Caco-2 (cell line): Measurements from ENCODE around the gene CEP83. TPM values are rescaled to one million over a fixed set of nuclear protein-coding genes. Genes with fewer than 3 reads are reported as not detected.

Experiments
- BruUV-seq: library from RNA; stranded (reverse); fragments of 400-500 nt; replicated peaks from 2 replicates; lab custom pipeline; 2021; lab: Mats Ljungman, UMichigan
- CTCF ChIA-PET: fragments of 300-600 bp; sonication (Branson Sonifier 250); formaldehyde crosslinking; loops from one replicate; lab custom pipeline; 2022; ENCODE audit warnings: antibody characterized with exemption; lab: Charles Lee
- POLR2A ChIA-PET: fragments of 300-600 bp; sonication (Branson Sonifier 250); formaldehyde crosslinking; loops from one replicate; lab custom pipeline; 2022; ENCODE audit warnings: antibody characterized with exemption; lab: Charles Lee
- DNase-seq, 2 experiments: peaks; one replicate each; pipeline versions ENCODE4 v3.0.0 to v3.0.0-alpha.2; 2020 to 2022
- H3K27me3 ChIP-seq: replicated peaks from 2 replicates; pipeline ENCODE4 v1.6.0; 2011; ENCODE audit warnings: low read length; ENCODE audit not compliant: control insufficient read depth, insufficient read depth
- H3K36me3 ChIP-seq: 2 replicates; pipeline ENCODE4 v1.5.1; 2011; ENCODE audit warnings: low read length; ENCODE audit not compliant: control insufficient read depth, insufficient read depth
- H3K4me1 ChIP-seq: fragments of 250-450 bp; sonication (Bioruptor Pico); 2 replicates; pipeline ENCODE4 v1.5.1; 2020; ENCODE audit warnings: mild to moderate bottlenecking
- H3K4me3 ChIP-seq: 2 replicates; pipeline ENCODE4 v1.5.1; 2011; ENCODE audit warnings: low read depth, mild to moderate bottlenecking, control low read depth, low read length
- H3K9me3 ChIP-seq: fragments of 250-450 bp; sonication (Bioruptor Pico); 2 replicates; pipeline ENCODE4 v1.5.1; 2020; ENCODE audit warnings: mild to moderate bottlenecking, moderate library complexity
- H3K27ac Mint-ChIP-seq: one replicate; pipeline ENCODE4 v1.8.0; 2022; ENCODE audit warnings: mixed read lengths; ENCODE audit not compliant: unreplicated experiment
- H3K27me3 Mint-ChIP-seq: one replicate; pipeline ENCODE4 v1.8.0; 2022; ENCODE audit warnings: mixed read lengths; ENCODE audit not compliant: insufficient read depth, unreplicated experiment
- H3K36me3 Mint-ChIP-seq: one replicate; pipeline ENCODE4 v1.8.0; 2022; ENCODE audit warnings: mild to moderate bottlenecking, mixed read lengths; ENCODE audit not compliant: insufficient read depth, unreplicated experiment
- H3K4me1 Mint-ChIP-seq: one replicate; pipeline ENCODE4 v1.8.0; 2022; ENCODE audit warnings: low read depth, mixed read lengths; ENCODE audit not compliant: unreplicated experiment
- H3K4me3 Mint-ChIP-seq: one replicate; pipeline ENCODE4 v1.8.0; 2022; ENCODE audit warnings: mild to moderate bottlenecking, moderate library complexity, mixed read lengths; ENCODE audit not compliant: unreplicated experiment
- H3K9me3 Mint-ChIP-seq: one replicate; pipeline ENCODE4 v1.8.0; 2022; ENCODE audit warnings: mixed read lengths; ENCODE audit not compliant: unreplicated experiment
- intact Hi-C: fragments of 100-400 bp; cut with micrococcal nuclease; formaldehyde crosslinking; loops from one replicate; pipeline ENCODE4 v1.10.0; 2022; ENCODE audit not compliant: unreplicated experiment
- total RNA-seq: library from RNA; stranded (reverse); gene quantifications from 2 replicates; pipeline ENCODE4 v1.2.3, GENCODE V29; 2022
- TF ChIP-seq, protein P1 (sequence below), 2 experiments: fragments of 200-600 bp in 1 of 2; IDR thresholded peaks; 1 replicate in 1 of 2; 2 replicates in 1 of 2; pipeline versions ENCODE4 v1.5.1 to v1.8.0; 2011 to 2022; ENCODE audit warnings: antibody characterized with exemption in 1 of 2, control low read depth in 1 of 2, inconsistent platforms in 1 of 2, low read depth in 1 of 2, low read length in 1 of 2, mild to moderate bottlenecking in 1 of 2, moderate library complexity in 1 of 2; ENCODE audit not compliant: insufficient read depth in 1 of 2, severe bottlenecking in 1 of 2, unreplicated experiment in 1 of 2

CEP83 gene
- total RNA-seq, 1 experiment from 2014 or later = 23.3 TPM

- CTCF ChIA-PET = no interaction called here
Measured at GRCh38 chr12:94336211-94336925, 123.3 kb downstream of the CEP83 start.

GRCh38 chr12:94333396-94333795, 126.3 kb downstream of the CEP83 start:
- no peaks in the 10 kb centered on the region for H3K27me3 Mint-ChIP-seq

More at GRCh38 chr12:94336211-94336925, 123.3 kb downstream of the CEP83 start:
- H3K27me3 Mint-ChIP-seq = no peaks in the 10 kb centered on the region
- no TSS peak for BruUV-seq
- Histone ChIP-seq H3K9me3 (no peaks in the 10 kb centered on the region), H3K4me3 (no peak overlapping the region), H3K36me3 (no peaks in the 10 kb centered on the region), H3K27me3 (no peaks in the 10 kb centered on the region), H3K4me1 (no peaks in the 10 kb centered on the region)
- H3K27ac Mint-ChIP-seq = no peak overlapping the region
- H3K9me3 Mint-ChIP-seq = no peaks in the 10 kb centered on the region
- no peak for DNase-seq
- TF ChIP-seq, protein P1, sequence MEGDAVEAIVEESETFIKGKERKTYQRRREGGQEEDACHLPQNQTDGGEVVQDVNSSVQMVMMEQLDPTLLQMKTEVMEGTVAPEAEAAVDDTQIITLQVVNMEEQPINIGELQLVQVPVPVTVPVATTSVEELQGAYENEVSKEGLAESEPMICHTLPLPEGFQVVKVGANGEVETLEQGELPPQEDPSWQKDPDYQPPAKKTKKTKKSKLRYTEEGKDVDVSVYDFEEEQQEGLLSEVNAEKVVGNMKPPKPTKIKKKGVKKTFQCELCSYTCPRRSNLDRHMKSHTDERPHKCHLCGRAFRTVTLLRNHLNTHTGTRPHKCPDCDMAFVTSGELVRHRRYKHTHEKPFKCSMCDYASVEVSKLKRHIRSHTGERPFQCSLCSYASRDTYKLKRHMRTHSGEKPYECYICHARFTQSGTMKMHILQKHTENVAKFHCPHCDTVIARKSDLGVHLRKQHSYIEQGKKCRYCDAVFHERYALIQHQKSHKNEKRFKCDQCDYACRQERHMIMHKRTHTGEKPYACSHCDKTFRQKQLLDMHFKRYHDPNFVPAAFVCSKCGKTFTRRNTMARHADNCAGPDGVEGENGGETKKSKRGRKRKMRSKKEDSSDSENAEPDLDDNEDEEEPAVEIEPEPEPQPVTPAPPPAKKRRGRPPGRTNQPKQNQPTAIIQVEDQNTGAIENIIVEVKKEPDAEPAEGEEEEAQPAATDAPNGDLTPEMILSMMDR (IDR thresholded peaks at IDR 0.05; ENCODE audit: insufficient read depth in 1 of 2, low read depth in 1 of 2, low read length in 1 of 2, severe bottlenecking in 1 of 2, unreplicated experiment in 1 of 2) = no peak
- no peak overlapping the region for H3K4me3 Mint-ChIP-seq
- H3K36me3 Mint-ChIP-seq = peaks cover 12% of the 10 kb centered on the region
- POLR2A ChIA-PET = no interaction called here
- H3K4me1 Mint-ChIP-seq = peaks cover 6% of the 10 kb centered on the region
- intact Hi-C loops = no loop called here

GRCh38 chr12:94329366-94329765, 130.3 kb downstream of the CEP83 start:
- no TSS peak for BruUV-seq
- POLR2A ChIA-PET = no interaction called here

More at GRCh38 chr12:94333396-94333795, 126.3 kb downstream of the CEP83 start:
- peaks cover 6% of the 10 kb centered on the region for H3K4me1 Mint-ChIP-seq
- BruUV-seq = no TSS peak
- ChIA-PET CTCF (no interaction called here), POLR2A (no interaction called here)
- TF ChIP-seq, protein P1 (IDR thresholded peaks at IDR 0.05; ENCODE audit: insufficient read depth in 1 of 2, low read depth in 1 of 2, low read length in 1 of 2, severe bottlenecking in 1 of 2, unreplicated experiment in 1 of 2) = no peak
- no peaks in the 10 kb centered on the region for H3K27me3 ChIP-seq
- peaks cover 12% of the 10 kb centered on the region for H3K36me3 Mint-ChIP-seq
- H3K4me3 Mint-ChIP-seq = no peak overlapping the region
- no peaks in the 10 kb centered on the region for H3K9me3 ChIP-seq
- H3K4me3 ChIP-seq = no peak overlapping the region
- no peak for DNase-seq
- no peaks in the 10 kb centered on the region for H3K4me1 ChIP-seq
- no peak overlapping the region for H3K27ac Mint-ChIP-seq
- H3K36me3 ChIP-seq = no peaks in the 10 kb centered on the region
- H3K9me3 Mint-ChIP-seq = no peaks in the 10 kb centered on the region
- intact Hi-C loops = no loop called here

More at GRCh38 chr12:94329366-94329765, 130.3 kb downstream of the CEP83 start:
- TF ChIP-seq, protein P1 (IDR thresholded peaks at IDR 0.05; ENCODE audit: insufficient read depth in 1 of 2, low read depth in 1 of 2, low read length in 1 of 2, severe bottlenecking in 1 of 2, unreplicated experiment in 1 of 2) = peak in 1 of 2 experiments; percentile 11
- Histone ChIP-seq H3K27me3 (no peaks in the 10 kb centered on the region), H3K4me1 (no peaks in the 10 kb centered on the region), H3K36me3 (no peaks in the 10 kb centered on the region), H3K9me3 (no peaks in the 10 kb centered on the region), H3K4me3 (no peak overlapping the region)
- no peaks in the 10 kb centered on the region for H3K27me3 Mint-ChIP-seq
- H3K4me3 Mint-ChIP-seq = no peak overlapping the region
- H3K27ac Mint-ChIP-seq = no peak overlapping the region
- CTCF ChIA-PET = interaction anchor here (1.1 kb wide), 1 partner anchor 105 kb away, joined by 3 read pairs; no protein-coding TSS in a partner anchor
- intact Hi-C loops = loop anchor here (1.0 kb wide), 2 partner anchors 105 to 203 kb away; no protein-coding TSS in a partner anchor
- H3K36me3 Mint-ChIP-seq = peaks cover 25% of the 10 kb centered on the region
- peaks cover 6% of the 10 kb centered on the region for H3K9me3 Mint-ChIP-seq
- H3K4me1 Mint-ChIP-seq = no peaks in the 10 kb centered on the region
- DNase-seq = no peak
